ENCODE data around the gene ELOB. TPM values are rescaled to one million over a fixed set of nuclear protein-coding genes. Genes with fewer than 3 reads are reported as not detected.
"Not testable (repeated sequence)": the region's sequence is repeated elsewhere in the genome, so short reads cannot be mapped to it uniquely, and the experiment has no call there.

Gene ELOB
- total RNA-seq, 2 donors from 2014 or later = 269 to 518 TPM

DNA sequence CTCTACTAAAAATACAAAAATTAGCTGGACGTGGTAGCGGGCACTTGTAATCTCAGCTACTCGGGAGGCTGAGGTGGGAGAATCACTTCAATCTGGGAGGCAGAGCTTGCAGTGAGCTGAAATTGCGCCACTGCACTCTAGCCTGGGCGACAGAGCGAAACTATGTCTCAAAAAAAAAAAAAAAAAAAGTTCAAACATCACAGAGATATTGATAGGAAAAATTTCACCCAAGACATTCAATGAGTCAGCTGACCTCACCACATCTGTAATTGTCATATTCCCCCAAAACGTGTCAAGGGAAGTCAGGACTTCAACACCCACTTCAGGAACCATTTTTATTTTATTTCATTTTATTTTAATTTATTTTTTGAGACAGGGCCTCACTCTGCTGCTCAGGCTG is 49.0 kb downstream of the ELOB start:
- no peak for DNase-seq (ENCODE audit: low spot score)
- no peaks in the 10 kb centered on the region for H3K36me3 ChIP-seq
- H3K9me3 ChIP-seq = no peaks in the 10 kb centered on the region
- TF ChIP-seq, protein P1, sequence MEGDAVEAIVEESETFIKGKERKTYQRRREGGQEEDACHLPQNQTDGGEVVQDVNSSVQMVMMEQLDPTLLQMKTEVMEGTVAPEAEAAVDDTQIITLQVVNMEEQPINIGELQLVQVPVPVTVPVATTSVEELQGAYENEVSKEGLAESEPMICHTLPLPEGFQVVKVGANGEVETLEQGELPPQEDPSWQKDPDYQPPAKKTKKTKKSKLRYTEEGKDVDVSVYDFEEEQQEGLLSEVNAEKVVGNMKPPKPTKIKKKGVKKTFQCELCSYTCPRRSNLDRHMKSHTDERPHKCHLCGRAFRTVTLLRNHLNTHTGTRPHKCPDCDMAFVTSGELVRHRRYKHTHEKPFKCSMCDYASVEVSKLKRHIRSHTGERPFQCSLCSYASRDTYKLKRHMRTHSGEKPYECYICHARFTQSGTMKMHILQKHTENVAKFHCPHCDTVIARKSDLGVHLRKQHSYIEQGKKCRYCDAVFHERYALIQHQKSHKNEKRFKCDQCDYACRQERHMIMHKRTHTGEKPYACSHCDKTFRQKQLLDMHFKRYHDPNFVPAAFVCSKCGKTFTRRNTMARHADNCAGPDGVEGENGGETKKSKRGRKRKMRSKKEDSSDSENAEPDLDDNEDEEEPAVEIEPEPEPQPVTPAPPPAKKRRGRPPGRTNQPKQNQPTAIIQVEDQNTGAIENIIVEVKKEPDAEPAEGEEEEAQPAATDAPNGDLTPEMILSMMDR (IDR thresholded peaks at IDR 0.05) = no peak
- no peaks in the 10 kb centered on the region for H3K4me1 ChIP-seq (ENCODE audit: control insufficient read depth in 1 of 2, low read depth in 2 of 2)
- no peak for ATAC-seq (ENCODE audit: insufficient number of reproducible peaks, low FRiP score, low read depth)
- no peaks in the 10 kb centered on the region for H3K27me3 ChIP-seq (replicated peaks; ENCODE audit: insufficient read depth)
- no peak overlapping the region for H3K4me3 ChIP-seq
- H3K27ac ChIP-seq = no peak overlapping the region

DNA sequence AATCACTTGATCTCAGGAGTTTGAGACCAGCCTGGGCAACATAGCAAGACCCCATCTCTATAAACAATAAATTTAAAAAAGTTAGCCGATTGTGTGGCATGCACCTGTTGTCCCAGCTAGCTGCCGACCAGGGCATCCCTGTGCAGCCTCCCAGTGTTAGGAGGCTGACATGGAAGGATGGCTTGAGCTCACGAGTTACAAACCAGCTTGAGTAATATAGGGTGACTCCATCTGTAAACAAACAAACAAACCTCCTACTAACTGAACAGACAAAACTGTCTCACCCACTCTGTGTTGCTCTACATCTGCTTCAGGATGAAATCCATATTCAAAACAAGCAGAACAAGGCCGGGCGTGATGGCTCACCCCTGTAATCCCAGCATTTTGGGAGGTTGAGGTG is 50.2 kb downstream of the ELOB start:
- H3K4me3 ChIP-seq = no peak overlapping the region
- TF ChIP-seq, protein P1 (IDR thresholded peaks at IDR 0.05) = no peak
- DNase-seq (ENCODE audit: low spot score) (no peak), ATAC-seq (ENCODE audit: insufficient number of reproducible peaks, low FRiP score, low read depth) (no peak)
- no peak overlapping the region for H3K27ac ChIP-seq
- no peaks in the 10 kb centered on the region for H3K9me3 ChIP-seq
- H3K36me3 ChIP-seq = no peaks in the 10 kb centered on the region
- no peaks in the 10 kb centered on the region for H3K27me3 ChIP-seq (replicated peaks; ENCODE audit: insufficient read depth)
- H3K4me1 ChIP-seq (ENCODE audit: control insufficient read depth in 1 of 2, low read depth in 2 of 2) = no peaks in the 10 kb centered on the region

DNA sequence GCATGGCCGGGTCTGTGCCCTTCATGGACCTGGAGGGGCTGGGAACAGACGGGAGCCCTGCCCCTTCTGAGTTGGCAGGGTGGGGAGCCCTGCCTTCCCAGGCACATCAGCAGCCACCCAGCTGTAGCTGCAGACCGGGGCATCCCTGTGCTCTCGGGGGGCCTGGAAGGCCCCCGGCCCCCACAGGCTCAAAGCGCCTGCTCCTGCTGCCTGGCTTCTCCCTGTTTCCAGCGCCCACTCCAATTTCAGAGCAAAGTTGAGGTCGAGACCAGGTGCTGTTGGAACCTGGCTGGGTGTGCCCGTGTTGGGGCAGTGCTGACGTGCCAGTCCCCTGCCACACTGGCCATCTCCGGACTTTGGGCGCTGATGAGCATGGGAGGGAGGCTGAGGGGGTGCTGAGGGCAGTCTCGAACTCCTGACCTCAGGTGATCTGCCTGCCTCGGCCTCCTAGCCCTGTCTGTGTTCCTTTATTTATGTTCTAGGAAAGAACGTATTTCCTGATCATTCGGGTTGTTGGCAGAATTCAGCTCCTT is 52.2 kb downstream of the ELOB start:
- TF ChIP-seq, protein P1 (IDR thresholded peaks at IDR 0.05) = no peak
- no peaks in the 10 kb centered on the region for H3K36me3 ChIP-seq
- H3K9me3 ChIP-seq = no peaks in the 10 kb centered on the region
- ATAC-seq (ENCODE audit: insufficient number of reproducible peaks, low FRiP score, low read depth) (no peak), DNase-seq (ENCODE audit: low spot score) (no peak)
- no peak overlapping the region for H3K4me3 ChIP-seq
- H3K27ac ChIP-seq = no peak overlapping the region
- no peaks in the 10 kb centered on the region for H3K27me3 ChIP-seq (replicated peaks; ENCODE audit: insufficient read depth)
- H3K4me1 ChIP-seq (ENCODE audit: control insufficient read depth in 1 of 2, low read depth in 2 of 2) = peaks cover 0 to 5% of the 10 kb centered on the region in 2 donors

DNA sequence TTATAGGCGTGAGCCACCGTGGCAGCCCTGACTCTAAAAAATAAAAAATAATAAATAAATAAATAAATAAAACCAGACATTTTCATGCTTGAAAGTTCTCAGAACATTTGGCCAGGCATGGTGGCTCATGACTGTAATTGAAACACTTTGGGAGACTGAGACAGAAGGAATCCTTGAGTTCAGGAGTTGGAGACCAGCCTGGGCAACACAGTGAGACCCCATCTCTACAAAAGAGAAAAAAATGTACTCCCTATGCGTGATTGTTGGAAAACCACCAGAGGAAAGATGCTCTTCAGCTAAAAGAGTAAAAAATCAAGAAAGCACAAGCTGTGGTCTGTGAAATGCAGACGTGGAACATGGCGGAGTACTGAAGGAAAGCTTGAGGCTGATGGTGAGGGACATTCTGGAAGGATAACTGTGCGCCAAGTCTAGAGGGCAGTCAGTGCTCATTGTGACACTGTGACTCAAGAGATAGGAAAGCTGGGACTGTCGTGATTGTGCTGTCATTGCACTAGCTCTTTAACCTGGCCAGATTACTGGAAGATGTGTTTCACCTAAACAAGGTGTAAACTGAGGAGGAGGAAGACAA is 52.9 kb downstream of the ELOB start:
- no peaks in the 10 kb centered on the region for H3K27me3 ChIP-seq (replicated peaks; ENCODE audit: insufficient read depth)
- H3K27ac ChIP-seq = no peak overlapping the region
- peaks cover 0 to 5% of the 10 kb centered on the region in 2 donors for H3K4me1 ChIP-seq (ENCODE audit: control insufficient read depth in 1 of 2, low read depth in 2 of 2)
- H3K36me3 ChIP-seq = no peaks in the 10 kb centered on the region
- DNase-seq (ENCODE audit: low spot score) (no peak), ATAC-seq (ENCODE audit: insufficient number of reproducible peaks, low FRiP score, low read depth) (no peak)
- TF ChIP-seq, protein P1 (IDR thresholded peaks at IDR 0.05) = no peak
- H3K9me3 ChIP-seq = no peaks in the 10 kb centered on the region
- H3K4me3 ChIP-seq = no peak overlapping the region

DNA sequence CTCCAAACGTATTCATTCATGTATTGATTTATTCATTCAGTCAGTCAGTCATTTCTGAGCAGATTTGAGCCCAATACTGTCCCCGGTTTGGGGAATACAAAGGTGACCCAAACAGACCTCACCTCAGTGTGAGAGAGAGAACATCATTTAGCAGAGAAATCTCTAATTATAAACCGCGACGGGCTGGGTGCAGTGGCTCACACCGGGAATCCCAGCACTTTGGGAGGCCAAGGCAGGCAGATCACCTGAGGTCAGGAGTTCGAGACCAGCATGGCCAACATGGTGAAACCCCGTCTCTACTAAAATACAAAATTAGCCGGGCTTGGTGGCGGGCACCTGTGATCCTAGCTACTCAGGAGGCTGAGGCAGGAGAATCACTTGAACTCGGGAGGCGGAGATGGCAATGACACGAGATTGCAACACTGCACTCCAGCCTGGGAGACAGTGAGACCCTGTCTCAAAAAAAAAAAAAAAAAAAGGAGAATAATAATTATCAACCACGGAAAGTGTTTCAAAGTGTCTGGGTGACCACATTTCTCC is 55.4 kb downstream of the ELOB start:
- not testable (repeated sequence) for H3K4me1 ChIP-seq (ENCODE audit: control insufficient read depth in 1 of 2, low read depth in 2 of 2); ATAC-seq (ENCODE audit: insufficient number of reproducible peaks, low FRiP score, low read depth); H3K27ac ChIP-seq; DNase-seq (ENCODE audit: low spot score); H3K36me3 ChIP-seq; H3K9me3 ChIP-seq; H3K27me3 ChIP-seq (replicated peaks; ENCODE audit: insufficient read depth)
- H3K4me3 ChIP-seq = peak overlapping the region; percentile 96

Other genes with a start within 250 kb of the ELOB start
- gene CEMP1, start 245.9 kb downstream of the ELOB start, total RNA-seq = under 1 TPM in 1 of 2 donors, not detected in 1; 0.63 TPM
- 10 to 100 TPM; 31.9 to 44.3 TPM for gene PDPK1, start 239.3 kb downstream of the ELOB start, total RNA-seq
- gene KCTD5, start 94.8 kb downstream of the ELOB start, total RNA-seq = 10 to 100 TPM; 13.8 to 19.2 TPM
- gene PRSS27, start 57.1 kb downstream of the ELOB start, total RNA-seq = 1 to 10 TPM; 4.4 to 8.7 TPM
- gene SRRM2, start 24.6 kb downstream of the ELOB start, total RNA-seq = 100 to 1,000 TPM; 476 to 541 TPM
- not detected for gene PRSS33, start 10.3 kb upstream of the ELOB start, total RNA-seq
- gene PRSS41, start 21.2 kb upstream of the ELOB start, total RNA-seq = not detected
- under 1 TPM in 1 of 2 donors, not detected in 1; 0.54 TPM for gene PRSS21, start 40.0 kb upstream of the ELOB start, total RNA-seq
- not detected for gene ZG16B, start 53.0 kb upstream of the ELOB start, total RNA-seq
- not detected for gene PRSS22, start 80.9 kb upstream of the ELOB start, total RNA-seq
- 10 to 100 TPM; 52.2 to 53.2 TPM for gene FLYWCH2, start 105.9 kb upstream of the ELOB start, total RNA-seq
- gene FLYWCH1, start 134.7 kb upstream of the ELOB start, total RNA-seq = 10 to 100 TPM; 65.6 to 72.8 TPM
- not detected for gene KREMEN2, start 187.0 kb upstream of the ELOB start, total RNA-seq
- gene PAQR4, start 192.1 kb upstream of the ELOB start, total RNA-seq = 1 to 10 TPM; 3.1 to 5.8 TPM
- 1 to 10 TPM in 1 of 2 donors, not detected in 1; 5.9 TPM for gene PKMYT1, start 203.2 kb upstream of the ELOB start, total RNA-seq
- 1 to 10 TPM in 1 of 2 donors, not detected in 1; 1.5 TPM for gene CLDN9, start 235.6 kb upstream of the ELOB start, total RNA-seq
- not detected for gene CLDN6, start 240.9 kb upstream of the ELOB start, total RNA-seq
- 100 to 1,000 TPM; 274 to 461 TPM for gene TNFRSF12A, start 243.1 kb upstream of the ELOB start, total RNA-seq
- gene HCFC1R1, start 246.7 kb upstream of the ELOB start, total RNA-seq = 100 to 1,000 TPM in 1 of 2 donors, 10 to 100 TPM in 1; 19.9 to 120 TPM
- gene THOC6, start 246.8 kb upstream of the ELOB start, total RNA-seq = 10 to 100 TPM; 19.0 to 24.7 TPM